NCI-H2196 treated with DMSO at 0.1 percent for 48 hours (cell line): ENCODE data around the gene TNKS2.

ENCODE experiments used
- DNase-seq: peaks from one replicate; lab custom pipeline; 2025; ENCODE audit not compliant: unreplicated experiment; lab: John Stamatoyannopoulos, UW

The TNKS2 gene

DNA sequence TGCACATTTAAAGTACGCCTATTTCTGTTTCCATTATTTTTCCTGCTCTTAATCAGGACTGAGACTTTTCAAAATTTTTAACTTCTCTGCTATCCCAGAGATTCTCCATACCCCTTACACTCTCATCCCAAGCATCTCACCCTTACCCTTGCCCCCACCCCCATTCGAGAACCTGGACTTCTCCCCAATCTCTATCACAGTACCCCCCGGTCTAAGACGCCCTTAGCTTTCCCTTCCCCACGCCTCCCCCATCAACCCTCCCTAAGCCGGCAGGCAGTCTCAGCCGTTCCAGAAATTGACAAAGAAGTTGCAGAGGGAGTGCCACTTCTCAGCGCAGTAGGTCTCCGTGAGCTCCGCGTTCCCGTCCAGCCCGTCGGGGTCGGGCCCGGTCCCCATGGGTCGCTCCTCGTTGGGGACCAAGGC is 109.7 kb downstream of the TNKS2 start:
- no peak for DNase-seq

DNA sequence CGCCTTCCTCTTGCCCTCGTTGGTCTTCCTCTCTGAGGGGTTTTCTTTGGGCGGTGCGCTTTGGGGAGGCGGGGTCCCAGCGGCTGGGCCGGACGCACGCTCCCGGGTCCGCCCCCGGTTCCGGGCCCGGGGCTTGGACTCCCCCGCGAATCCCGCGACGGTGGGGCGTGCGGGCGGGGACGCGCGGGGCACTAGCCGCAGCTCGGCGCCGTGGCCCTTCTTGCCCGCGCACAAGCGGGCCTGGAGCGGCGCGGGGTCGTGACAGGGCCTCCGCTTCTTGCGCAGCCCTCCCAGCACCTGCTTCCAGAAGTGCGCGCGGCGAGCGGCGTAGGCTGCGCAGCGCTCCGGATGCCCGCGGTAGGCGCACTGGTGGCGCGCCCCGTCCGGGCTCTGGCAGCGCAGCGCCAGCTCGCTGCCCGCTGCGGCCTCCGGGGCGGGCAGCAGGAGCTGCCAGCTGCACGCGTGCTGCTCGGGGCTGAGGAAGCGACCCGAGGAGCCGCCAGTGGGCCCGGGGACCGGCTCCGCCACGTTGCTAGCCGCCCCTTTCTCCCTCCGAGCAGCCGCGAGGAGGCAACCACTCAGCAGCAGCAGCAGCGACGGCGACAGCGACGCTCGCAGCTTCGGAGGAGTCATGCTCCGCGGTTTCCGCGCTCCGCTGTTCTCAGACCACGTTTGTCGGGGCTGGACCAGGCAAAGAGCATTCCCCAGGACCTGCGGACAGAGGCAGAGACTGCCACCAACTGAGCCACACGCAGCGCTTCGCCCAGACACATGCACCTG is 110.3 kb downstream of the TNKS2 start:
- peak; percentile 18 for DNase-seq

DNA sequence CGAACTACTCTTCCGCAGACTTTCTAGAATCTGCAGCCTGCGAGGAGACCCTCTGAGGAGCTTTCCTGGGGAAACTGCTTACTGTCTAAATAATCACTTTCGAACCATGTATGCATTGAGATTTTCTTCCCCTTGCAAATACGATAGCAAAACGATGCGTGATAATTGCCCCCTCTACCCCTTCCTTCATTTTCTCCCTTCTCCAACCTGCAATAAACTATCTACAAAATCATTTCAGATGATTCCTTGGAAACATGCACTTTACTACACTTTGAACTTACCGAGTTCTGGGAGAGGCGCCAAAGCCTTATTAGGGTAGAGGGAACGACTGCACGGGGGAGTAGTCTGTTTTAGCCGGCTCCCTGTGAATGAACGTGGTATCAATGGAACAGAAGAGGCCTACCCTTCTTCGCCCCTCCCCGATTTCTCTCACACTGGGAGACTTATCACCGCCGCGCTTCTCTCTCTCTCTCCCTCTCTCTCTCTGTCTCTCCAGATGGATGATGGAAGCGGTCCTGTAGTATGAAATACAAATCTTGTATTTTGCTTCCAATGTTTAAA is 111.0 kb downstream of the TNKS2 start, which contains the start of gene FGFBP3:
TSS of gene FGFBP3 (minus strand) at position 370 of the 561 bp plus-strand sequence. CDS start 517 bp downstream, outside the sequence.
- DNase-seq, result no peak

DNA sequence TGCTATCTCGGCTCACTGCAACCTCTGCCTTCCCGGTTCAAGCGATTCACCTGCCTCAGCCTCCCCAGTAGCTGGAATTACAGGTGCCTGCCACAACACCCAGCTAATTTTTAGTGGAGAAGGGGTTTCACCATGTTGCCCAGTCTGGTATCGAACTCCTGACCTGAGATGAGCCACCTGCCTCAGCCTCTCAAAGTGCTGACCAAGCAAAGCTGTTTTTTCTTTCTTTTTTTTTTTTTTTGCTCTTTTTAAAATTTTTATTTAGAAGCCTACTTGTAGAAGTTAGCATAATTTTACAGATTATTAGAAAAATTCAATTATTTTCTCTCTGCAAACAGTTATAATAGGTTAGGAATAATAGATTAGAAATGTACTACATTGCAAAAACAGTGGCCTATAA is 112.2 kb downstream of the TNKS2 start:
- no peak for DNase-seq
